Inflammatory macrophage treated with lipopolysaccharide for 4 hours (primary cell): ENCODE data around the gene ZNHIT2.
"Not testable (repeated sequence)": the region's sequence is repeated elsewhere in the genome, so short reads cannot be mapped to it uniquely, and the experiment has no call there.

Experiments used
- DNase-seq: peaks from one replicate; pipeline ENCODE4 v3.0.0-alpha.2; 2020

Gene ZNHIT2

DNA sequence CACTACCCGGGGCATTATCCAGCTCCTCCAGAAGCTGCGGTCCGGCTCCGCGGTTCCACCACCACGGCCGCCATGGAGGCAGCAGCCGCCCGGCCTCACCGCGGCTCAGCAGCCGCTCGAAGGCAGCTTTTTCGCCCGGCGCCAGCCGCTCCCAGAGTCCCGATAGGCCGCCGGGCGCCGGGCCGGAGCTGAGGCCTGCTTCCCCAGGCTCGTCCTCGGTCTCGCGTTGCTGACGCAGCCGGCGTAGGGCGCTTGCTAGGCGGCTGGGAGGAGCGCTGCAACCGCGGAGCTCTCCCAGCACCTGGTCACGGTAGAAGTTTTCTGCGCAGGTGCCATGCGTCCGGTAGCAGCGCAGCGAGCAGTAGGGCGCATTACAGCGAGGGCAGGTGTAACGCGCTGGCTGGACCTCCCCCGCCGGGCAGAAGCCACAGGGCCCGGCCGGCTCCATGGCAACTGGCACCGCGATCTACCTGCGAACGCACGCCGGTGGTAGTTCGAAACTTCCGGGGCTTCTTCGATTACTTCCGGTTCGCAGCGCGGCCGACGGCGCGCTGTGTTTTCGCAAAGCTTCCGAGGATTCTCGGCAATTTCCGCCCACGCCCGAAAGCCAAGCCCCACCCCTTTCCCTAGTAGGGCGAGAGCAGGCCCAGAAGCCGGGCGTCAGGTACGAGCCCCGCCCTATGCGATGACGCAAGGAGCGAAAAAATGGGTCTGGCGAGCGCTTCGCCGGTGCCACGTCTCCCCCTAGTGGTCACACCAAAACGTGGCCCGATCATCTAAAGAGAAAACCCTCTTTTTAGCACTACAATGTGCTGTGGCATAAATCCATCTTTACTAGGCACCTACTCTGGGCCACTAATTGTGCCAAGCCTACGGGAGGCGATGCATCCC lies at the start of gene ZNHIT2:
Gene ZNHIT2 (minus strand): TSS at position 496 of the 891 bp plus-strand sequence. CDS start 48 bp downstream, at position 448.
- DNase-seq: peak; percentile 100

GRCh38 chr11:65166893-65167292 lies 49.4 kb upstream of the ZNHIT2 start:
- no peak for DNase-seq

DNA sequence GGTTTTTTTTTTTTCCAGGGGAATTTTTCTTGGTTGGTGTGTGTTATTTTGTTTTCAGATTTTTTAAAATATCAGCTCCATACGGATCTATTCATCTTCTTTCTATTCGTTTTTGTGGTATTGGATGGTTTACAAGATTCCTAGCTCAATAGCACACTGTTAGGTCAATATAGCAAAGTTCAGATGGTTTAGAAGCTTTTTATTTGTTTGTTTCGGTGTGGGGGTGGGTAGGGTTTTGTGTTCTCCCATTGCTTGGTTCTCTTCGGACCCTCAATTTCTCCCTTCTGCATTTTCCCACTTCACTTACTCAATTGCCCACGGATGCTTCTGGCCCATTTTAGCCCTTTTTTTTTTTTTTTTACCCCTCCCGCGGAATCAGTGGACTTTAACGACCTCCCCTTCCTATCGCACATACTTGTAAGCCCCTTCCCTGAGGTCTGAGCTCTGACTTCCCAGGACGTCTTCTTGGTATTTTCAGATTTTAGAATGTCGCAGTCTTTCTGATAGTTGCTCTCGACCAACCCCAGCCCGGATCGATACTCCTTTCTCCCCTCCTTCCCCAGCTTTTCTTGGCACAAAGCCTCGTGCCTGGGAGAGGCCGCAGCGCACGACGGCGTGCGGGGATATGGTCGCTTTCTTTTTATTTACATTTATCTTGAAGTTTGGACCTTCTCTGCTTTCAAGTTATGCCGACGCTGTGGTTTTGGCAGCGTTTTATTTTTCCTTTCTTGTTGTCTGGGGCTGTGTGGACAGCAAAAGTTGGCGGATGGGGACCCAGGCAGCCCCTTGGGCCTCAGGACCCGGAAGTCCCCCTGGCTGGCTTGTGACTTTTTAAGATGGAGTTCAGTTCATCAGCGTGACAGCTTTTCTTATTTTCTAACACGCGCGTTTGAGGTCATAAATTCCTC lies 48.2 kb upstream of the ZNHIT2 start:
- DNase-seq: no peak

DNA sequence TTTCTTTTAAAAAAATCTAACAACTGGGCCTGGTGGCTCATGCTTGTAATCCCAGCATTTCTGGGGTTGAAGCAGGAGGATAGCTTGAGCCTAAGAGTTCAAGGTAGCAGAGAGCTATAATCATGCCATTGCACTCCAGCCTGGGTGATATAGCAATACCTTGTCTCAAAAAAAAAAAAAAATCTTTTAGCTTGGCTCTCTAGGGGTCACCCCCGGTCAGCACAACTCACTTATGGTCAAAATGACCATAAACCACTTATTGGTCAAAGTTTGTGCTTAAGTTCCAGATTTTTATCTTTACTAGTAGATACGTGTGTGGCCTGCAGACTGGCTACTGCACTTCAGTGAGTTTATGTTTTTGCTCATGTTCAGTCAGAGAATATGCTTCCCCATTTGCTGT lies 46.2 kb upstream of the ZNHIT2 start:
- no peak for DNase-seq

DNA sequence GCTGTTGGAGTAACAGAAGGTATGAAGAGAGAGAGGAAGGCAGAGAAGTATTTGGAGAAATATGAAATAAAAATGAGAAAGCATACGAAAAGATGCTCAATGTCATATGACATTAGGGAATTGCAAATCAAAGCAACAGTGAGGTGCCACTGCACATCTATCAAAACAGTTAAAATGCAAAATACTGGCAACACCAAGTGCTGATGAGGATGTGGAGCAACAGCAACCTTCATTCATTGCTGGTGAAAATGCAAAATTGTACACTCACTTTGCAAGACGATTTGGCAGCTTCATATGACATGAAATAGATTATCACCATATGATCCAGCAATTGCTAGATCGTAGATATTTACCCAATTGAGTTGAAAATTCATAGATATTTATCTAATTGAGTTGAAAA lies 43.1 kb upstream of the ZNHIT2 start:
- no peak for DNase-seq

GRCh38 chr11:65159012-65159411 lies 41.5 kb upstream of the ZNHIT2 start:
- DNase-seq: no peak

DNA sequence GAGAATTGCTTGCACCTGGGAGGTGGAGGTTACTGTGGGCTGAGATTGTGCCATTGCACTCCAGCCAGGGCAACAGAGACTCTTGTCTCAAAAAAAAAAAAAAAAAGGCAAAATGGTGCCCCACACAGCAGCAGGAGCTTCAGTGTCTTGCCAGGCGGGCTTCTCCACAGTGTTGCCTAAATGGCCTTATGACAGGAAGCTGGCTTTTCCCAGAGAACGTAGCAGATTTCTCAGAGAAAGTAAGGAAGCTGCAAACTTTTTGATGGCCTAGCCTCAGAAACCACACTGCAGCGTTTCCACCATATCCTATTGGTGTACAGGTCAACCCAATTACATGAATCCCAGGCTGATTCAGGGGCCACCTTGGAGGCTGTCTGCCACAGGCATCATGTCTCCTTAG lies 39.8 kb upstream of the ZNHIT2 start:
- DNase-seq: peak; percentile 41

DNA sequence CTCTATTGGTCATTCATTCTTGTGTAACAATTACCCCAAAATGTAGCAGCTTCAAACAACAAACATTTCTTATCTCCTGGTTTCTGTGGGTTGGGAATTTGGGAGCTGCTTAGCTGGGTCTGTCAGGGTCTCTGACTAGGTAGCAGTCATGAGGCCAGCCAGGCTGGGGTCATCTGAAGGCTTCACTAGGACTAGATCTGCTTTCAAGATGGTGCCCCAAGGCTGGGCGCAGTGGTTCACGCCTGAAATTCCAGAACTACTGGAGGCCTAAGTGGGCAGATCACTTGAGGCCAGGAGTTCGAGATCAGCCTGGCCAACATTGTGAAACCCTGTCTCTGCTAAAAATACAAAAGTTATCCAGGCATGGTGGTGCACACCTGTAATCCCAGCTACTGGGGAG lies 39.4 kb upstream of the ZNHIT2 start:
- DNase-seq: no peak

- DNase-seq: peak; percentile 54
Measured at GRCh38 chr11:65156256-65156655, 38.8 kb upstream of the ZNHIT2 start.

DNA sequence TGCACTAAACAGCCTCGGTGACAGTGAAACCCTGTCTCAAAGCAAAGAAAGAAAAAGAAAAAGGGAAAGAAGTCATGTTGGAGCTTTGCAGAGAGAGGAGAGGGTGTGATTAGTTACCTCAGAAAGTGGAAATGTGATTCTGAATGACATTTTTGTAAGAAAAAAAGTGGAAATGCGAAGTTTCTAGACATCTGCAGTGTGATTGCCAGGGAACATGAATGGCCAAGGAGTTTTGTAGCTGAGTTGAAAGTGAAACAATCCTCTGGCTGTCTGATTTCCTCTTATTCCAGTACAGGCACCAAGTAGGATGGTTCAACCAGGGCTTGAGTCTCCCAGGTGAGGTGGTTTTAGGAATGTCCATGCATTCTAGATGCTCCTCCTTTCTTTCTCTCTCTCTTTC lies 34.6 kb upstream of the ZNHIT2 start:
- DNase-seq: peak; percentile 73

- DNase-seq: peak; percentile 48
Measured at GRCh38 chr11:65151331-65151899, 33.9 kb upstream of the ZNHIT2 start.

GRCh38 chr11:65150509-65151299 lies 33.2 kb upstream of the ZNHIT2 start:
- peak; percentile 89 for DNase-seq

- not testable (repeated sequence) for DNase-seq
Measured at GRCh38 chr11:65150131-65150508, 32.6 kb upstream of the ZNHIT2 start.

DNA sequence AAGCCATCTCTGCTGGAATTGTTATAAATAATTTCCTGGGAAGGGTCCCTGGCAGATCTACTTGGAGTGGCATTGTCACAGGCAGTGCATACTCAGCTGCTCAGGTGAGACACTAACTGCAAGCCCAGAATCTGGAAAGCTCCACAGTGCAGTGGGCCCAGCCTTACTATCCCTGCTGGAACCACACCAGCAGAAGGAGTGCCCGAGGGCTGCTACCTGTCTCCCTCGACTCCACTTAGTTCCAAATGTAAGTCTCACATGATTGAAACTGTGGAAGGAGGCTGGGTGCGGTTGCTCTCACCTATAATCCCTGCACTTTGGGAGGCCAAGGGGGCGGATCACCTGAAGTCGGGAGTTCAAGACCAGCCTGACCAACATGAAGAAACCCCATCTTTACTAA lies 31.2 kb upstream of the ZNHIT2 start:
- no peak for DNase-seq

DNA sequence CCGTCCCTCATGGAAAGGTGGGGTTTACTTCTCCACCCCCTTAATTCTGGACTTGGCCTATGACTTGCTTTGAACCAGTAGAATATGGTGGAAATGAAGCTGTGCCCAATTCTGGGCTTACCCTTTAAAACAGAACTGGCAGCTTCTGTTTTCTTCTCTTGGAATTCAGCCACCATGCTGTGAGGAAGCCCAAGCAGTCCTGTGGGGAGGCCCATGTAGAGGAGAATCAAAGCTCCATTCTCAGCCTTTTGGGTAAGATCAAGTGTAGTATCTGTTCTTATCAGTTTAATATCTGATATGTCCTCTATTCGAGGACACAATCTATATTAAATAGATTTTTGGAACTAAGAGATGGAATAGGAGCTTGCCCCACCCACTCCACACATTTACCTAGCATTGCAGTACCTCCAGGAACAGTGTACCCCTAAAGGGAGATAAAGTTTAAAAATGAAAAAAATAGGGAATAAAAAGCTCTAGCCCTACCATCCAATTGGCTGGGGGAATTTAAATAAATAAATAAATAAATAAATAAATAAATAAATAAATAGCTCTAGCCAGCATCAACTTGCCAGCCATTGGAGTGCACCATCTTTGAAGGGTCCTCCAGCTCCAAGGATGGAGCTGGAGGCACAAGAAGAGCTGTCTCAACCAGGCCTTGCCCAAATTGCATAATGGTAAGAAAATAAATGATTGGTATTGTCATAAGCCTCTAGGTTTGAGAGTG lies 30.0 kb upstream of the ZNHIT2 start:
- no peak for DNase-seq

- DNase-seq: no peak
Measured at GRCh38 chr11:65141896-65142494, 24.5 kb upstream of the ZNHIT2 start.

GRCh38 chr11:65136515-65137096 lies 19.1 kb upstream of the ZNHIT2 start:
- DNase-seq: no peak

DNA sequence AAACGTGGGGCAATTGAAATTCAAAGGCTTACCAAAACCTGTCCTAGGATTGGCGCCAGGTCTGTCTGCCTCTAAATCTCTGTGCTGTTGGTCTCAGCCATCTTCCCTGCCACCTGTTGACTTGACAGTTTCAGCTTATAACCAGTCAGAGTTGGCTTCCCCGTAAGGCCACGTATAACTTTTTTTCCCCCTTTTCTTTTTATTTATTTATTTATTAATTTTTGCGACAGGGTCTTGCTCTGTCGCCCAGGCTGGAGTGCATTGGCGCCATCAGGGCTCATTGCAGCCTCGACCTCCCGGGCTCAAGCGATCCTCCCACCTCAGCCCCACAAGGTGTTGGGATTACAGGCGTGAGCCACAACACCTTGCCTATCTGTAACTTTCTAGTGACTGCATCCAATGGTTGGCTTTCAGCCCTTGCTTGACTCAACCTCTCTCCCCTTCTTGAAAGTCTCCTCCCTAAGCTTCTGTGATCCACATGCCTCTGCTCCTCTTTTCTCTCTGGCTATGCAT lies 18.2 kb upstream of the ZNHIT2 start:
- no peak for DNase-seq

- peak; percentile 95 for DNase-seq
Measured at GRCh38 chr11:65134952-65135632, 17.6 kb upstream of the ZNHIT2 start.
